ENCODE measurements around the gene GREM1. TPM values are rescaled to one million over a fixed set of nuclear protein-coding genes. Genes with fewer than 3 reads are reported as not detected.

GREM1 gene
- total RNA-seq, 3 donors from 2014 or later: 0.30 to 0.42 (median 0.41) TPM

DNA sequence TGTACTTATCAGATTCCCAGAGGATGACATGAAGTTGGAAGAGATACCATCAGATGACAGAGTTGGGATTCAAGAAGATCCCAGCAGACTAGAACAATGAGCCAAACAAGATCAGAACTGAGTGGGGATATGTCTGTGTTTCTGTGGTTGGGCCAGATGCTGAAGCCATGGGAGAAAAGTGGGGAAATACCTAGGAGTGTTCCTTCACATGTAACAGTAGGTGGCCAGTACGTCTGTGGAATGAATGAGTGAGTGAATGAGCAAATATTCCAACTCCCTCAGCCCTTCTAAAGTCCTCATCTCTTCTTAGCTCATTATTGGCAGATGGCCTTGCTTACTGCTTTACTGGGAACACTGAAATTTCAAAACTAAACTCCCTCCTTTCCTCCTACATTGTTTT is 32.2 kb upstream of the GREM1 start:
- no peak for ATAC-seq
- H3K4me3 Mint-ChIP-seq: no peak overlapping the region
- no peak for DNase-seq
- H3K9me3 Mint-ChIP-seq: no peaks in the 10 kb centered on the region
- no peaks in the 10 kb centered on the region for H3K27me3 Mint-ChIP-seq (ENCODE audit: low read depth)
- H3K36me3 Mint-ChIP-seq (ENCODE audit: insufficient read depth): no peaks in the 10 kb centered on the region
- no peaks in the 10 kb centered on the region for H3K4me1 Mint-ChIP-seq (ENCODE audit: low read depth)

DNA sequence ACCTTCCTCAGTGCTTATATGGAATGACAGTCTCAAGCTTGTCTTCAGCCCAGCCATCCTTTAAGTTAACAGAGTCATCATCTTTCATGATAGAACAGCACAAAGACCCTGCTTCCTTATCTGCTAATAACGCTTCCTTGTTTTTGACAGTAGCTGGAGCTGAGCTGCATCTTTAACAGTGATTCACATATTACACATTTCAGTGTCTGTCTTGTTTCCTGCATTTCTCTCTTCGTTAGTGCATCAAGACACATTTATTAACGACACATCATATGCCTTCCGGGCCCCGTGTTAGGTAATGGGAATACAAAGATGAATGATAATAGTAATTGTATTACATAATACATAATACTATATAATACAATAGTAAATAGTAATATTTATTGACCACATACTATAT is 30.2 kb upstream of the GREM1 start:
- DNase-seq: no peak
- Mint-ChIP-seq H3K4me3 (no peak overlapping the region), H3K27me3 (ENCODE audit: low read depth) (no peaks in the 10 kb centered on the region), H3K9me3 (no peaks in the 10 kb centered on the region), H3K4me1 (ENCODE audit: low read depth) (no peaks in the 10 kb centered on the region), H3K36me3 (ENCODE audit: insufficient read depth) (no peaks in the 10 kb centered on the region)
- ATAC-seq: no peak

GRCh38 chr15:32688151-32688639 is 29.6 kb upstream of the GREM1 start:
- Mint-ChIP-seq H3K36me3 (ENCODE audit: insufficient read depth) (no peaks in the 10 kb centered on the region), H3K4me1 (ENCODE audit: low read depth) (no peaks in the 10 kb centered on the region), H3K4me3 (no peak overlapping the region), H3K9me3 (no peaks in the 10 kb centered on the region), H3K27me3 (ENCODE audit: low read depth) (no peaks in the 10 kb centered on the region)
- no peak for ATAC-seq
- DNase-seq: no peak

DNA sequence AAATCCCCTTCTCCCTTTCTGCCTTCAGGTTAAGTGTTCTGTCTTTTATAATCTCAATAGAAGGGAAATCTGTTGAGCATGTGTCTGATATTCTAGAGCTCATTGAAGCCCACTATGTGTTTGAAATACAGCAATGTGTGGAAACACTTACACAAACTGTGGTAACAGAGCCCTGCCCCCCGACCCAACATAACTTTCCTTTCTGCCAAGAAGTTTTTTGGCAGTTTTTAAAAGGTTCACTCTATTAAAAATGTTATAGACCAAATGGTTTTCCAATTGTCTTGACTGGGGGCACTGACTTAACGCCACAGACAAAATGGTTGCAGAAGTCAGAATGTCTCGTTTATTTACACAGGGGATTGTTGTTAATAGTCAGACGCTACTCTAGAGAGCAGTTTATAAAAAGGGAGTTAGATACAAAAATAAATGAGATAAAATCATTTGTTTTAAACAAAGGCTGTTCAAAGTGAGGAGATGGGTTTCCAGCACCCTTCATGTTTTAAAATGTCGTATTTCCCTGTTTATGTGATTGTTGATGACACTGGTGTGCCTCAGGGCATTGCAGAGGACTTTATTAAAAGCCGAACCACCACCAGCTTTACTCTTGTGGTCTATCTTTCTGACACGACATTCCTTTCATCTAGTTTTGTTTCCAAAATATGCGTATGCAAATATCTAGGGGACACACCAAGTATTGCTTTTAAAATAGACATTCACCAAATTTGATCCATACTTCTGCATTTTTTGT is 26.7 kb upstream of the GREM1 start:
- no peaks in the 10 kb centered on the region for H3K36me3 Mint-ChIP-seq (ENCODE audit: insufficient read depth)
- no peaks in the 10 kb centered on the region for H3K27me3 Mint-ChIP-seq (ENCODE audit: low read depth)
- no peak for DNase-seq
- ATAC-seq: no peak
- H3K4me3 Mint-ChIP-seq: no peak overlapping the region
- no peaks in the 10 kb centered on the region for H3K9me3 Mint-ChIP-seq
- no peaks in the 10 kb centered on the region for H3K4me1 Mint-ChIP-seq (ENCODE audit: low read depth)

GRCh38 chr15:32691689-32692038 is 26.1 kb upstream of the GREM1 start:
- no peaks in the 10 kb centered on the region for H3K36me3 Mint-ChIP-seq (ENCODE audit: insufficient read depth)
- DNase-seq (no peak), ATAC-seq (no peak)
- H3K4me3 Mint-ChIP-seq: no peak overlapping the region
- H3K27me3 Mint-ChIP-seq (ENCODE audit: low read depth): no peaks in the 10 kb centered on the region
- no peaks in the 10 kb centered on the region for H3K4me1 Mint-ChIP-seq (ENCODE audit: low read depth)
- H3K9me3 Mint-ChIP-seq: no peaks in the 10 kb centered on the region

DNA sequence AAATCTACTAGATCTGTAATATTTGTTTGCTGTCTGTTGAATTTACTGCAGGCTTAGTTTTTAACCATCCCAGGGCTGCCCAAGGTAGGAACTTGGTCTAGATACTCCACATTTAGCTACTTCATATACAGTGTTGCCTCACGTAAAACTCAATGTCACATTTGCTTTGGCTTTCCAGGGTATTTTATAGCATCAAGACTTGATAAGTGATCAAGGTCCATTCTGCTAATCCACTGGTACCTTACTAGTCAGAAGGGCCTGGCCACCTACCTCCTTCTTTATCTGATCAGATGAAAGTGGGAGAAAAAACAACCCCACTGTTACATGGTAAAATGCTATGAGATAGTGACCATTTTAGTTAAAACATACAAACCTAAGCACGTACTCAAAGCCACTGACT is 25.5 kb upstream of the GREM1 start:
- Mint-ChIP-seq H3K4me1 (ENCODE audit: low read depth) (no peaks in the 10 kb centered on the region), H3K27me3 (ENCODE audit: low read depth) (no peaks in the 10 kb centered on the region), H3K9me3 (no peaks in the 10 kb centered on the region), H3K36me3 (ENCODE audit: insufficient read depth) (no peaks in the 10 kb centered on the region), H3K4me3 (no peak overlapping the region)
- DNase-seq (no peak), ATAC-seq (no peak)

GRCh38 chr15:32694222-32694983 is 23.4 kb upstream of the GREM1 start:
- Mint-ChIP-seq H3K4me1 (ENCODE audit: low read depth) (no peaks in the 10 kb centered on the region), H3K9me3 (no peaks in the 10 kb centered on the region), H3K4me3 (no peak overlapping the region), H3K27me3 (ENCODE audit: low read depth) (peaks cover 7% of the 10 kb centered on the region), H3K36me3 (ENCODE audit: insufficient read depth) (no peaks in the 10 kb centered on the region)
- DNase-seq (no peak), ATAC-seq (no peak)

GRCh38 chr15:32698773-32699390 is 18.9 kb upstream of the GREM1 start:
- no peak for DNase-seq
- Mint-ChIP-seq H3K4me3 (no peak overlapping the region), H3K4me1 (ENCODE audit: low read depth) (no peaks in the 10 kb centered on the region), H3K36me3 (ENCODE audit: insufficient read depth) (no peaks in the 10 kb centered on the region), H3K9me3 (no peaks in the 10 kb centered on the region), H3K27me3 (ENCODE audit: low read depth) (peaks cover 11% of the 10 kb centered on the region)
- no peak for ATAC-seq

DNA sequence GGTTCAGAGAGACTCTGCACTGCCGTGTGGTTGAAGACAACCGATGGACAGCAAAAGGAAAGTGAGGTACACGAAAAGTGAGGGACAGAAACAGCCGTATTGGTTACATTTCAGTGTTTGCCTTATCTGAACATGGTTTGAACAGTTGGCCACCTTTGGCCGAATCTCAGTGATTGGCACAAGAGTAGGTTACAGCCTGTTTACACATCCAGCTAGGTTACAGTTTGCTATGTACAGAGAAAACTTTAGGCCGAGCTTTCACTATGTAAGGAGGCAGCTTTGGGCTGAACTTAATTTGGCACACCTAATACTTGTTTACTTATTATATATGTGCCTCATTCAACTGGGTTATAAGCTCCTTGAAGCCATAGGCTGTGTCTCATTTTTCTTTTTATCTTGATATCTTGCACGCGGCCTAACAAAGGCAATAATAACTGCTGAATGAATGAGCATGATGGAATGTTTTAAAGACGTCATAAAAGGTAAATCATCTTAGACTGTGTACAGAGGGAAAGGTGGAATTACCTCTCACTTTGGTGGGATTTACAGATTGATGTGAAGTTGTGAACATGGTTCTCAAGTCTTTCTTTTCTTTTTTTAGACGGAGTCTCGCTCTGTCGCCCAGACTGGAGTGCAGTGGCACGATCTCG is 17.2 kb upstream of the GREM1 start:
- no peaks in the 10 kb centered on the region for H3K9me3 Mint-ChIP-seq
- no peak for ATAC-seq
- H3K4me1 Mint-ChIP-seq (ENCODE audit: low read depth): no peaks in the 10 kb centered on the region

DNA sequence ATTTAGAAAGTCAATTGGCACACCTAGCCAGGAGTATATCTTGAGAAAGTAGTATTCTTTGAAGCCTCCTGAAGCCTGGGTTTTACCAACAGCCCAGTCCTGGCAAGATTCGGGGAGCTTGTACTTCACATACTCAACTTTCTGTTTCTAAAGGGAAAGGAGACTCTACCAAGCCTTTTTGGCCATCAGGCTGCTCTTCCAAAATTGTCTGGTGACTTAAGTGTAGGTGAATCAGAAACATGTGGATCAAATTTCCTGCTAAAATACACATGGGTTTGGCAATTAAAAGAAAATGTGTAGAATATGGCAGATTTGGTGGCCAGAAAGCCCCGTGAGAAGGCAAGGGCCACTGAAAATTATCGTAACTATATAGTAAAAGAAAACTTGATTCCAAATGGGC is 15.9 kb upstream of the GREM1 start:
- Mint-ChIP-seq H3K9me3 (no peaks in the 10 kb centered on the region), H3K4me1 (ENCODE audit: low read depth) (no peaks in the 10 kb centered on the region), H3K27me3 (ENCODE audit: low read depth) (peaks cover 11% of the 10 kb centered on the region), H3K4me3 (no peak overlapping the region), H3K36me3 (ENCODE audit: insufficient read depth) (no peaks in the 10 kb centered on the region)
- DNase-seq: no peak
- ATAC-seq: no peak

More for the DNA sequence above, 17.2 kb upstream of the GREM1 start:
- no peak overlapping the region for H3K4me3 Mint-ChIP-seq
- H3K27me3 Mint-ChIP-seq (ENCODE audit: low read depth): peaks cover 11% of the 10 kb centered on the region
- H3K36me3 Mint-ChIP-seq (ENCODE audit: insufficient read depth): no peaks in the 10 kb centered on the region
- DNase-seq: no peak

GRCh38 chr15:32704395-32704981 is 13.3 kb upstream of the GREM1 start:
- ATAC-seq (no peak), DNase-seq (no peak)
- H3K4me1 Mint-ChIP-seq (ENCODE audit: low read depth): no peaks in the 10 kb centered on the region
- no peaks in the 10 kb centered on the region for H3K9me3 Mint-ChIP-seq
- peaks cover 24% of the 10 kb centered on the region for H3K27me3 Mint-ChIP-seq (ENCODE audit: low read depth)
- no peaks in the 10 kb centered on the region for H3K36me3 Mint-ChIP-seq (ENCODE audit: insufficient read depth)
- H3K4me3 Mint-ChIP-seq: no peak overlapping the region

DNA sequence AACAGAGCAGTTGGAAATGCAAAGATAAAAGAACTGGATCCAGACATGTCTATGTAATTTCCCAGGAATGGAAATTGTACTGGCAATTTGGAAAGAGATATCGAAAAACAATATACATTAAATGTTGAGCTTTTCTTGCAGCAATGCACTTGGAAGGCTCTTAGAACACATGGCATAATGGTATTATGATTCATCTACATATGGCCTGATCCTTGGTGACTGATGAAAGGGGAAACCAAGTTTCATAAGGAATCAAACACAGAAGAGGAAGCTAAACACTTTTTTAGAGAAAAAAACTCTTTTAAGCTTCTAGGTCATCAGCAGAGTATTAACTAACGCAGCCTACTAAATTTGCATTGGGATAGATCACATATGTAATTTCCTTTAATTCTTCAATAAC is 12.4 kb upstream of the GREM1 start:
- Mint-ChIP-seq H3K27me3 (ENCODE audit: low read depth) (peaks cover 27% of the 10 kb centered on the region), H3K36me3 (ENCODE audit: insufficient read depth) (no peaks in the 10 kb centered on the region), H3K4me1 (ENCODE audit: low read depth) (no peaks in the 10 kb centered on the region), H3K4me3 (no peak overlapping the region), H3K9me3 (no peaks in the 10 kb centered on the region)
- no peak for DNase-seq
- no peak for ATAC-seq

GRCh38 chr15:32706704-32707103 is 11.1 kb upstream of the GREM1 start:
- H3K27me3 Mint-ChIP-seq (ENCODE audit: low read depth): peaks cover 27% of the 10 kb centered on the region
- H3K4me1 Mint-ChIP-seq (ENCODE audit: low read depth): no peaks in the 10 kb centered on the region
- no peak overlapping the region for H3K4me3 Mint-ChIP-seq
- DNase-seq (no peak), ATAC-seq (no peak)
- H3K9me3 Mint-ChIP-seq: no peaks in the 10 kb centered on the region
- H3K36me3 Mint-ChIP-seq (ENCODE audit: insufficient read depth): no peaks in the 10 kb centered on the region

GRCh38 chr15:32707436-32707835 is 10.4 kb upstream of the GREM1 start:
- DNase-seq: no peak
- Mint-ChIP-seq H3K4me3 (no peak overlapping the region), H3K4me1 (ENCODE audit: low read depth) (no peaks in the 10 kb centered on the region), H3K36me3 (ENCODE audit: insufficient read depth) (no peaks in the 10 kb centered on the region), H3K9me3 (no peaks in the 10 kb centered on the region), H3K27me3 (ENCODE audit: low read depth) (peaks cover 27% of the 10 kb centered on the region)
- no peak for ATAC-seq

All from activated T-cell treated with anti-CD3 and anti-CD28 coated beads, Interleukin-2, amount 50 U/mL, for 4 hours (primary cell).